ENCODE measurements around the gene CRYBG3.

- TF ChIP-seq, protein P1, sequence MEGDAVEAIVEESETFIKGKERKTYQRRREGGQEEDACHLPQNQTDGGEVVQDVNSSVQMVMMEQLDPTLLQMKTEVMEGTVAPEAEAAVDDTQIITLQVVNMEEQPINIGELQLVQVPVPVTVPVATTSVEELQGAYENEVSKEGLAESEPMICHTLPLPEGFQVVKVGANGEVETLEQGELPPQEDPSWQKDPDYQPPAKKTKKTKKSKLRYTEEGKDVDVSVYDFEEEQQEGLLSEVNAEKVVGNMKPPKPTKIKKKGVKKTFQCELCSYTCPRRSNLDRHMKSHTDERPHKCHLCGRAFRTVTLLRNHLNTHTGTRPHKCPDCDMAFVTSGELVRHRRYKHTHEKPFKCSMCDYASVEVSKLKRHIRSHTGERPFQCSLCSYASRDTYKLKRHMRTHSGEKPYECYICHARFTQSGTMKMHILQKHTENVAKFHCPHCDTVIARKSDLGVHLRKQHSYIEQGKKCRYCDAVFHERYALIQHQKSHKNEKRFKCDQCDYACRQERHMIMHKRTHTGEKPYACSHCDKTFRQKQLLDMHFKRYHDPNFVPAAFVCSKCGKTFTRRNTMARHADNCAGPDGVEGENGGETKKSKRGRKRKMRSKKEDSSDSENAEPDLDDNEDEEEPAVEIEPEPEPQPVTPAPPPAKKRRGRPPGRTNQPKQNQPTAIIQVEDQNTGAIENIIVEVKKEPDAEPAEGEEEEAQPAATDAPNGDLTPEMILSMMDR (IDR thresholded peaks at IDR 0.05): no peak
- no peak for TF ChIP-seq ZFX (IDR thresholded peaks at IDR 0.05; ENCODE audit: borderline replicate concordance)
Measured at GRCh38 chr3:97930018-97930417, 108.2 kb downstream of the CRYBG3 start.
